Muscle of back (tissue), 13 donors: ENCODE results near the gene RNPS1. TPM values are rescaled to one million over a fixed set of nuclear protein-coding genes. Genes with fewer than 3 reads are reported as not detected.
A peak's percentile ranks its signal among the peaks of the same experiment; 100 is the strongest.

Experiments
- DNase-seq, 3 donors: peaks; one replicate each; pipeline versions ENCODE4 v3.0.0 to v3.0.0-alpha.2; 2013
- long read RNA-seq, 9 donors: transcript quantifications; one replicate each; lab custom pipeline, GENCODE V29; 2026
- polyA plus RNA-seq, 10 donors: library from polyadenylated mRNA; unstranded; fragments of 120-200 nt; gene quantifications; one replicate each; pipeline ENCODE4 v1.2.1, GENCODE V29; 2013; ENCODE audit not compliant: insufficient read length in 10 of 10

Gene RNPS1, protein sequence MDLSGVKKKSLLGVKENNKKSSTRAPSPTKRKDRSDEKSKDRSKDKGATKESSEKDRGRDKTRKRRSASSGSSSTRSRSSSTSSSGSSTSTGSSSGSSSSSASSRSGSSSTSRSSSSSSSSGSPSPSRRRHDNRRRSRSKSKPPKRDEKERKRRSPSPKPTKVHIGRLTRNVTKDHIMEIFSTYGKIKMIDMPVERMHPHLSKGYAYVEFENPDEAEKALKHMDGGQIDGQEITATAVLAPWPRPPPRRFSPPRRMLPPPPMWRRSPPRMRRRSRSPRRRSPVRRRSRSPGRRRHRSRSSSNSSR
- 100 to 1,000 TPM; 136 to 186 (median 165) TPM for polyA plus RNA-seq
- long read RNA-seq, donor 1, transcript RNPS1-202 (8 exons, 2,241 nt), result major isoform, 23 of 59 reads
- long read RNA-seq, donor 1, transcript RNPS1-220 (7 exons, 2,037 nt), result minor isoform, 11 of 59 reads
- long read RNA-seq, donor 1, transcript RNPS1-217 (7 exons, 1,514 nt), result minor isoform, 12 of 59 reads
- long read RNA-seq, donor 1, partial matches to known transcripts, result 6 of 59 reads
- long read RNA-seq, donor 1, other reads (novel, unspliced or antisense), result 0 of 59 reads
- long read RNA-seq, donor 2, transcript RNPS1-221 (1 exons, 1,826 nt), result minor isoform, 5 of 58 reads
- long read RNA-seq, donor 2, transcript RNPS1-217 (7 exons, 1,514 nt), result minor isoform, 11 of 58 reads
- long read RNA-seq, donor 2, transcript RNPS1-202 (8 exons, 2,241 nt), result major isoform, 16 of 58 reads
- long read RNA-seq, donor 2, transcript RNPS1-220 (7 exons, 2,037 nt), result minor isoform, 9 of 58 reads
- long read RNA-seq, donor 2, partial matches to known transcripts, result 10 of 58 reads
- long read RNA-seq, donor 2, other reads (novel, unspliced or antisense), result 0 of 58 reads
- long read RNA-seq, donor 3, result 0 reads
- long read RNA-seq, donor 4, transcript RNPS1-220 (7 exons, 2,037 nt), result minor isoform, 6 of 32 reads
- long read RNA-seq, donor 4, transcript RNPS1-202 (8 exons, 2,241 nt), result major isoform, 20 of 32 reads
- long read RNA-seq, donor 4, partial matches to known transcripts, result 0 of 32 reads
- long read RNA-seq, donor 4, other reads (novel, unspliced or antisense), result 0 of 32 reads
- long read RNA-seq, donor 5, transcript RNPS1-220 (7 exons, 2,037 nt), result minor isoform, 11 of 116 reads
- long read RNA-seq, donor 5, transcript RNPS1-202 (8 exons, 2,241 nt), result major isoform, 33 of 116 reads
- long read RNA-seq, donor 5, transcript RNPS1-206 (2 exons, 2,223 nt), result minor isoform, 11 of 116 reads
- long read RNA-seq, donor 5, transcript RNPS1-217 (7 exons, 1,514 nt), result minor isoform, 13 of 116 reads
- long read RNA-seq, donor 5, partial matches to known transcripts, result 36 of 116 reads
- long read RNA-seq, donor 5, other reads (novel, unspliced or antisense), result 0 of 116 reads
- long read RNA-seq, donor 6, transcript RNPS1-217 (7 exons, 1,514 nt), result minor isoform, 7 of 86 reads
- long read RNA-seq, donor 6, transcript RNPS1-202 (8 exons, 2,241 nt), result major isoform, 38 of 86 reads
- long read RNA-seq, donor 6, transcript RNPS1-220 (7 exons, 2,037 nt), result minor isoform, 14 of 86 reads
- long read RNA-seq, donor 6, partial matches to known transcripts, result 19 of 86 reads
- long read RNA-seq, donor 6, other reads (novel, unspliced or antisense), result 0 of 86 reads
- long read RNA-seq, donor 7, transcript RNPS1-202 (8 exons, 2,241 nt), result major isoform, 29 of 47 reads
- long read RNA-seq, donor 7, transcript RNPS1-220 (7 exons, 2,037 nt), result minor isoform, 7 of 47 reads
- long read RNA-seq, donor 7, partial matches to known transcripts, result 0 of 47 reads
- long read RNA-seq, donor 7, other reads (novel, unspliced or antisense), result 0 of 47 reads
- long read RNA-seq, donor 8, transcript RNPS1-220 (7 exons, 2,037 nt), result minor isoform, 7 of 37 reads
- long read RNA-seq, donor 8, transcript RNPS1-202 (8 exons, 2,241 nt), result major isoform, 19 of 37 reads
- long read RNA-seq, donor 8, partial matches to known transcripts, result 0 of 37 reads
- long read RNA-seq, donor 8, other reads (novel, unspliced or antisense), result 0 of 37 reads
- long read RNA-seq, donor 9, partial matches to known transcripts, result 0 of 9 reads
- long read RNA-seq, donor 9, other reads (novel, unspliced or antisense), result 0 of 9 reads

GRCh38 chr16:2267913-2268666, at the start of gene RNPS1:
Gene RNPS1, minus strand, starts transcription at chr16:2268126. Its CDS starts 3,483 bp downstream, at chr16:2264643.
- peak; percentile 97 to 100 (median 100) for DNase-seq

GRCh38 chr16:2317231-2318020, 49.5 kb upstream of the RNPS1 start:
- no peak for DNase-seq

DNA sequence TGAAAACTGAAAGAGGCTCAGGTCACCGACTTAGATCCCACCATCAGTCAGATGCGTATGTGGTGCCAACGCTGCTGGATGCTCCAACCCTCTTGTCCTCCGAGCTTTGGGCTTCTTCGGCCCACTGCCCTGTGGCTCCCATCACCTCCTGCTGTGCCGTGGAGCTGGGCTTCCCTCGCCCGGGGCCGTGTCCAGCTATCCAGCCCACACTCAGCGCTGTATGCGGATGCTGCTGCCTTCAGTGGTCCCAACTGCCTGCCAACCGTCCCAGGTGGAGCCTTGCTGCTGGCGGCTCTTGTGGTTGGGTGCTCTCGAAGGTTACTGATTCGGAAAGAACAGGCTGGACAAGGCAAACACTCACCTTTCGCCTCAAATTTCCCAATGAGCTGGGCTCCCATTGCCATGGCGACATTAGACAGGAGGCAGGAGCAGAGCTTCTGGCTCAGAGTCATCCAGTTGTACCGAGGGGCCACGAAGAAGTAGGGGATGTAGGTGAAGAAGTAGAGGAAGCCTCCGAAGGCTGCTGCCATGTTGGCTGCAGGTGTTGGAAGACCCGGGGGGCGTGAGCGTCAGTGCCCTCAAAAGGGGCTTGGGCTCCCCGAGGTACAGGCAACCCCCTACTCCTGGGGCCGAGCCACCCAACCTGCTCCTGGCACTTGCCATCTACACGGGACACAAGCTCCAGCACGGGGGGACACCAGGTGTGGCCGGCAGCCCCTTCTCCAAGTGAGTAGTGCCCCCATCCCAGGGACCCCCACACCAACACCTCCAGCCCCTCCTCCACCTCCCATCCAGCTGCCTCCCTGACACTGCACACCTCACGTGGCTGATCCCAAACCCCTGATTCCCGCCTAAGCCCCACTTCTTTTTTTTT, 40.4 kb upstream of the RNPS1 start:
- no peak for DNase-seq

- DNase-seq, result no peak
Observed at GRCh38 chr16:2299915-2300192, 31.9 kb upstream of the RNPS1 start.

- no peak for DNase-seq
Observed at GRCh38 chr16:2299121-2299914, 31.4 kb upstream of the RNPS1 start.

DNA sequence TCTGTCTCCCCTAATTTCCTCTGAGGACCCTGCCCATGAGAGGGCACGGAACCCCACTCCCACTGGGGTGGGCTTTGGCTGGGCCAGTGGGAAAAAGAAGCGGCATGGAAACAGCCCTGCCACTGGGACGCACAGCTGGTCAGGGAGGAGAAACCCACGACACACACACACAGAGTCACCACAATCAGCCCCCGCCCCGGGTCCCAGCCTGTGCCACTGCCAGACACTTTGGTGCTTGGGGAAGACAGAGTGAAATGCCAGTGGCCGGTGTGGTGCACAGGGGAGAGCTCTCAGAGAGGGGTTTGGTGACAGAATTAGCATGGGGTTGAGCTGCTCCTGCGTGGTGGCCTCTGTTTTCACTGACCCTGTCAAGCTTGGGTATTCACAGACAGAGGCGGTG, 30.7 kb upstream of the RNPS1 start:
- no peak for DNase-seq

DNA sequence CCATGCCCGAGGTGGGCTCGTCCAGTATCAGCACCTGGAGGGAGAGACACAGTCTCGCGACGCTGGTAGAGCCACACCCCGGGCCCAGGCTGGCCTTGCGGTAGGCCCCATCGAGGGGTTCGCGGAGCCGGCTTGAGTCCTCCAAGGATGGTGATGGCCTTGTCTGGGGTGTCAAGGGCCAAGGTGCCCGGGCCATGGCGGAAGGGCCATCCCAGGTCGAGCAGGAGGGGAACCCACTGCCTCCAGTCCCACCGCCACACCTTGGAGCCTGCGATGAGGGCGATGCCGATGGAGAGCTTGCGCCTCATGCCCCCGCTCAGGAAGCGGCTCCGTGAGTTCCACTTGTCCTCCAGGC, 29.6 kb upstream of the RNPS1 start:
- DNase-seq, result no peak

DNA sequence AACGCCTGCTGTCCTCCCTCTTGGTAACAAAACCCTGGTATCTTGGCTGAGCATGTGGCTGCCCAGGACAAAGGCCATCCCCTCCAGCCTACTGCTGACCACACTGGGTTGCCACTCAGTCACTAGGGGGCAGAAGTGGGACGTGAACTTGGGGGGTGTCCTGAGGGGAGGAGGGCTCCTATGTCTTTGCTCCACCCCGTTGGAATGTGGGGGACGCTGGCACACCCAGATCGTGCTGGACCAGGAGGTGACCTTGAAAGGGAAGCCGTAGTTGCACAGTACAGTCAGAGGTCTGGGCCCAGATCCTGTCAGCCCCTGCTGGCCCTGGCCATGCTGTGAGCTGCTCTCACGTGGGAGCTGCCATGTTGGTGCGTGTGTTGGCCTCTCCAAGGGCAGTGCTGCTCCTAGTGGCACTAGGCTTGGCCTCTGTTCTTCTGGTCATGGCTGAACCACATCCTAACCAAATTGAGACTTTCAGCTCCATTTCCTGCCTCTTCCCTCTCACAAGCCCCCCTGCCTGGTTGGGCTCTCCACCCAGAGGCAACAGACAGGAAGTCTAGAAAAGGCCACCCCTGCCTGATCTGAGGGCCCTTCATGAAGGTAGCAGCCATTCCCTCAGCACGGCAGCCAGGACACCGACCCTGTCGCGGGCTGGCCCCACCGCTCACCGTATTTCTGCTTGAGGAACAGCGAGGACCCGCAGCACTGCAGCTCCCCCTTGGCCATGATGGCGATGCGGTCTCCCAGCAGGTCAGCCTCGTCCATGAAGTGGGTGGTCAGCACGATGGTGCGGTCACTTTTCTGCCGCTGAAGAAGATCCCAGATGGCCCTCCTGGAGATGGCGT, 29.0 kb upstream of the RNPS1 start:
- DNase-seq, result no peak

DNA sequence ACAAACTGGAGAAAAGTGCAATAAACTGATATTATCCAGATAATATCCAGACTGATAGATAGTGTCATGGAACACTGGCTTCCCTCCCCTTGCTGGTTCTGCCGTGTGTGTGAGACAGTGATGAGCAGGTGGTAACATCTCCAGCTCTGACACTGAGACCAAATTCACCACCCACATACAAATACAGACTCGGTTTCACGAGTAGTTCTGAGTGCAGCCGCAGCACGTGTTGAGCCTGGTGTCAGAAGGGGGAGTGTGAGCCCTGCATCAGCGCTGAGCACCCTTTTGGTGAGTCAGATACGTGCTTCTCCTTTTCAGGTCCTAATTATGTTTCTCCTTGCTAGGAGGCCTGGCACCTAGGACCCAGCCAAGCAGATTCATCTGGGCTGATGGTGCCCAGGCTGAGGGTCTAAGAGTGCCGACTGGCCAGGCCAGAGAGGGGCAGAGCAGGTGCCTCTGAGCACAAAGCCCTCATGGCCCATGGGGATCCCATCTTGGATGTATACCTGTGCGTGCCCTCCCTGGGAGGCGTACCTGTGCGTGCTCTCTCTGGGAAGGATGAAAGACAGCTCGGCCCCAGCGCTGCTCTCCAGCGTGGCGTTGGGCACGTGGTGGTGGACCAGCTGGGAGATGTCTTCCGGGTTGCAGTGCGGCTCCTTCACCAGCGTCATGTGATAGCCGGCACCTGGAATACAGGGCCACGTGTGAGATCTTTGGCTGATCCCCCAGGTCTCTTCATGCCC, 27.3 kb upstream of the RNPS1 start:
- DNase-seq, result no peak

- DNase-seq, result no peak
Observed at GRCh38 chr16:2292221-2292620, 24.3 kb upstream of the RNPS1 start.

- no peak for DNase-seq
Observed at GRCh38 chr16:2289282-2289681, 21.4 kb upstream of the RNPS1 start.

- DNase-seq, result no peak
Observed at GRCh38 chr16:2288726-2289125, 20.8 kb upstream of the RNPS1 start.

DNA sequence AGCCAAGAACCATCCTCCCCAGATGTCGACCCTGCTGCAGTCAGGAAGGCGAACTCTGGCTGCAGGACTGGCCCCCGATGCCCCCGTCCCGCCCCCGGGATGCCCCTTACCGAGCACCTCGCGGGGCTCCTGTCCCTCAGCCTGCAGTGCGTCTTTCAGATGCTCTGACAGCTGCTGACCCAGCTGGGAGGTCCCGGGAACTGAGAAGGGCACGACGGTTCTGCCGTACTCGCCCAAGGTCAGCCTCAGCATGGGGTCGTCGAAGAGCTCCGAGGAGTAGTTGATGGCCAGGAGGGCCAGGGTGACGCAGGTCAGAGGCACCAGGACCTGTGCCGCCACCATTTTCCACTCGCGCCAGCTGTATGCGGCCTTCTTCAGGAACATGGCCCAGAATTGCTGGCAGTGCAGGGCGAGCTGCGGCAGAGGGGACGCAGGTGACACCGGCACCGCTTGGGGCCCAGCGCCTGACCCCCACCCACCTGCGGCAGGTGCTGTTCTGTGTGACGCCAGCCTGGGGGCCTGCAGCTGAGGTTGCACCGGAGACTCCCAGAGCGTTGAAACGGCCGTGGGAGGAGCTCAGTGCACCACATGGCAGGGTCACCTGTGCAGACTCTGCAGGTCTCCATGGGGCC, 20.1 kb upstream of the RNPS1 start:
- no peak for DNase-seq

DNA sequence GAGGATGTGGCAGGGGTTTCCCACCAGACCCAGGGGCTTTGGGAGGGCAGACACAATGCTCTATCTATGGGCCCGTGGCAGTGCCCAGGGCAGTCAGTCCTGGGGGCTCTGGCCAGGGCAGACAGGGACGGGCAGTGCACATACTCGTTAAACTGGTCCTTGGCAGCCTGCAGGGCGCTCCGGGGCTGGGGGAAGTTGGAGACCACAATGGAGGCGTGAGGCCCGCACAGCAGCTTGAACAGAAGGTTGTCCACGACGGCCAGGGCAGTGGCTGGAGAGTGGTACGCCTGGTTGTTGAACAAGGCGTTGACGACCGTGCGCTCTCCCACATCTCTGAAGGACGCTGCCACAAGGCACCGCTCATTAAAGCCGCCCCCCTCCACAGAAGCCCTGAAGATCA, 18.6 kb upstream of the RNPS1 start:
- no peak for DNase-seq

DNA sequence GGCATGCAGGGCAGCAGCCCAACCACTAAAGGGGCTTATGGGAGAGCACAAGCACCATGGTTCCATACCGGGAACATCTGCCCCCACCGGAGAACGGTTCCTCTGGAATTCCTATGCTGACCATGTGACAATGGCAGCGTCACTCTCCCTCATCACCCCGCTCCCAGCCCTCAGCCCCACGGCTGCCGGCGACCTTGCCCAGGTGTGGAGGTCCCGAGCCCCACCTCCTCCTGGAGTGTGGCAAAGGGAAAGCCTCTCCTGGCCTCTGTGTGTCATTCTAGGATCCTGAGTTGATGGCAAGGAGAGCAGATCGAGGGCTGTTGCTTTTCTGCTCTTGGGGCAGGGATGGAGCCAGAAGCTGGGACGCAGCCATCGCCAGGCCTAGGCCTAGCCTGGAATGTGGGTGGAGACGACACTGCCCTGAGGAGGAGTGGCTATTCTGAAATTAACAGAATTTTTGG, 17.8 kb upstream of the RNPS1 start:
- no peak for DNase-seq
